ENCODE measurements around the gene CENPL.

The CENPL gene

DNA sequence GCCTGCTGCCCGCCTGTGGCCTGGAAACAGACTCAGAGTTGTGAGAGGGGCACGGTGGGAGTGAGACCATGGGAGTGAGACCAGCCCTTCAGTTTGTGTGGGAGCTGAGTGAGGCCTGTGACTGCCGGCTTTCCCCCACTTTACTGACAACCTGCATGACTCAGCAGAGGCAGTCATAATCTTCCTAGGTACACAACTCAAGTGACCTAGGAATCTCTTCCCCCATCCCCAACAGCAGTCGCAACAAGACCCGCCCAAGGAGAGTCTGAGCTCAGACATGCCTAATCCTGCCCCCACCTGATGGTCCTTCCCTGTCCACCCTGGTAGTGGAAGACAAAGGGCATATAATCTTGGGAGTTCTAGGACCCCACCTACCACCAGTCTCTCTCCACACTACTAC is 65.7 kb downstream of the CENPL start (continued):
- no peak for TF ChIP-seq ZFP69B (tag by site-specific recombination; IDR thresholded peaks at IDR 0.05)

- H3K27ac ChIP-seq (ENCODE audit: extremely low read depth, low read depth, low read length) = no peak overlapping the region
- peaks cover 23 to 59% of the 10 kb centered on the region in 2 experiments for H3K36me3 ChIP-seq (ENCODE audit: control insufficient read depth in 2 of 2, insufficient read depth in 1 of 2, low read length in 2 of 2)
- peak; percentile 58 for TF ChIP-seq ATF2 (tag by site-specific recombination; IDR thresholded peaks at IDR 0.05; ENCODE audit: low read depth)
- TF ChIP-seq WT1 (tag by site-specific recombination; IDR thresholded peaks at IDR 0.05) = no peak
- no peak overlapping the region for H3K4me3 ChIP-seq (ENCODE audit: low read depth, low read length)
- H3K4me1 ChIP-seq (ENCODE audit: control insufficient read depth, insufficient read depth, low read length) = no peaks in the 10 kb centered on the region
- POLR2A ChIA-PET = no interaction called here
- H3K9me3 ChIP-seq (ENCODE audit: control insufficient read depth, insufficient read depth, low read depth, low read length) = no peaks in the 10 kb centered on the region
- CTCF ChIA-PET = interaction anchor here (0.7 kb wide), 1 partner anchor 463 kb away, joined by 3 read pairs; no protein-coding TSS in a partner anchor
Measured at GRCh38 chr1:173758110-173758509, 66.6 kb downstream of the CENPL start.

GRCh38 chr1:173757666-173758065 is 67.0 kb downstream of the CENPL start:
- POLR2A ChIA-PET = no interaction called here
- no peak for TF ChIP-seq ZNF560 (tag by site-specific recombination; IDR thresholded peaks at IDR 0.05; ENCODE audit: borderline replicate concordance)
- TF ChIP-seq ZNF239 (tag by site-specific recombination; IDR thresholded peaks at IDR 0.05) = no peak
- TF ChIP-seq MEIS1 (CRISPR knock-in tag; IDR thresholded peaks at IDR 0.05; ENCODE audit: borderline replicate concordance) = no peak
- no peak for TF ChIP-seq ZNF366 (tag by site-specific recombination; conservative IDR thresholded peaks at IDR 0.05)
- TF ChIP-seq ZNF629 (tag by site-specific recombination; IDR thresholded peaks at IDR 0.05) = no peak
- TF ChIP-seq, protein P1, sequence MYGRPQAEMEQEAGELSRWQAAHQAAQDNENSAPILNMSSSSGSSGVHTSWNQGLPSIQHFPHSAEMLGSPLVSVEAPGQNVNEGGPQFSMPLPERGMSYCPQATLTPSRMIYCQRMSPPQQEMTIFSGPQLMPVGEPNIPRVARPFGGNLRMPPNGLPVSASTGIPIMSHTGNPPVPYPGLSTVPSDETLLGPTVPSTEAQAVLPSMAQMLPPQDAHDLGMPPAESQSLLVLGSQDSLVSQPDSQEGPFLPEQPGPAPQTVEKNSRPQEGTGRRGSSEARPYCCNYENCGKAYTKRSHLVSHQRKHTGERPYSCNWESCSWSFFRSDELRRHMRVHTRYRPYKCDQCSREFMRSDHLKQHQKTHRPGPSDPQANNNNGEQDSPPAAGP (tag by site-specific recombination; IDR thresholded peaks at IDR 0.05) = no peak
- no peak for TF ChIP-seq ZNF670 (tag by site-specific recombination; IDR thresholded peaks at IDR 0.05; ENCODE audit: low read depth)
- TF ChIP-seq PRDM1 (tag by site-specific recombination; IDR thresholded peaks at IDR 0.05) = no peak
- TF ChIP-seq, protein P2, sequence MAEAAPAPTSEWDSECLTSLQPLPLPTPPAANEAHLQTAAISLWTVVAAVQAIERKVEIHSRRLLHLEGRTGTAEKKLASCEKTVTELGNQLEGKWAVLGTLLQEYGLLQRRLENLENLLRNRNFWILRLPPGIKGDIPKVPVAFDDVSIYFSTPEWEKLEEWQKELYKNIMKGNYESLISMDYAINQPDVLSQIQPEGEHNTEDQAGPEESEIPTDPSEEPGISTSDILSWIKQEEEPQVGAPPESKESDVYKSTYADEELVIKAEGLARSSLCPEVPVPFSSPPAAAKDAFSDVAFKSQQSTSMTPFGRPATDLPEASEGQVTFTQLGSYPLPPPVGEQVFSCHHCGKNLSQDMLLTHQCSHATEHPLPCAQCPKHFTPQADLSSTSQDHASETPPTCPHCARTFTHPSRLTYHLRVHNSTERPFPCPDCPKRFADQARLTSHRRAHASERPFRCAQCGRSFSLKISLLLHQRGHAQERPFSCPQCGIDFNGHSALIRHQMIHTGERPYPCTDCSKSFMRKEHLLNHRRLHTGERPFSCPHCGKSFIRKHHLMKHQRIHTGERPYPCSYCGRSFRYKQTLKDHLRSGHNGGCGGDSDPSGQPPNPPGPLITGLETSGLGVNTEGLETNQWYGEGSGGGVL (tag by site-specific recombination; IDR thresholded peaks at IDR 0.05) = no peak
- no peak for TF ChIP-seq ZBTB7A (tag by site-specific recombination; IDR thresholded peaks at IDR 0.05; ENCODE audit: low read depth)
- no peak for TF ChIP-seq ZNF16 (tag by site-specific recombination; IDR thresholded peaks at IDR 0.05; ENCODE audit: low read depth)
- TF ChIP-seq ZNF792 (tag by site-specific recombination; IDR thresholded peaks at IDR 0.05) = no peak
- TF ChIP-seq GLIS1 (tag by site-specific recombination; IDR thresholded peaks at IDR 0.05) = no peak
- TF ChIP-seq HOXA7 (CRISPR knock-in tag; IDR thresholded peaks at IDR 0.05; ENCODE audit: borderline replicate concordance) = no peak
- no peak for TF ChIP-seq ZNF610 (tag by site-specific recombination; IDR thresholded peaks at IDR 0.05; ENCODE audit: borderline replicate concordance)
- no peak for TF ChIP-seq HOXD13 (CRISPR knock-in tag; IDR thresholded peaks at IDR 0.05; ENCODE audit: borderline replicate concordance)
- TF ChIP-seq, protein P3, sequence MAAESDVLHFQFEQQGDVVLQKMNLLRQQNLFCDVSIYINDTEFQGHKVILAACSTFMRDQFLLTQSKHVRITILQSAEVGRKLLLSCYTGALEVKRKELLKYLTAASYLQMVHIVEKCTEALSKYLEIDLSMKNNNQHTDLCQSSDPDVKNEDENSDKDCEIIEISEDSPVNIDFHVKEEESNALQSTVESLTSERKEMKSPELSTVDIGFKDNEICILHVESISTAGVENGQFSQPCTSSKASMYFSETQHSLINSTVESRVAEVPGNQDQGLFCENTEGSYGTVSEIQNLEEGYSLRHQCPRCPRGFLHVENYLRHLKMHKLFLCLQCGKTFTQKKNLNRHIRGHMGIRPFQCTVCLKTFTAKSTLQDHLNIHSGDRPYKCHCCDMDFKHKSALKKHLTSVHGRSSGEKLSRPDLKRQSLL (tag by site-specific recombination; IDR thresholded peaks at IDR 0.05) = no peak
- TF ChIP-seq, protein P4, sequence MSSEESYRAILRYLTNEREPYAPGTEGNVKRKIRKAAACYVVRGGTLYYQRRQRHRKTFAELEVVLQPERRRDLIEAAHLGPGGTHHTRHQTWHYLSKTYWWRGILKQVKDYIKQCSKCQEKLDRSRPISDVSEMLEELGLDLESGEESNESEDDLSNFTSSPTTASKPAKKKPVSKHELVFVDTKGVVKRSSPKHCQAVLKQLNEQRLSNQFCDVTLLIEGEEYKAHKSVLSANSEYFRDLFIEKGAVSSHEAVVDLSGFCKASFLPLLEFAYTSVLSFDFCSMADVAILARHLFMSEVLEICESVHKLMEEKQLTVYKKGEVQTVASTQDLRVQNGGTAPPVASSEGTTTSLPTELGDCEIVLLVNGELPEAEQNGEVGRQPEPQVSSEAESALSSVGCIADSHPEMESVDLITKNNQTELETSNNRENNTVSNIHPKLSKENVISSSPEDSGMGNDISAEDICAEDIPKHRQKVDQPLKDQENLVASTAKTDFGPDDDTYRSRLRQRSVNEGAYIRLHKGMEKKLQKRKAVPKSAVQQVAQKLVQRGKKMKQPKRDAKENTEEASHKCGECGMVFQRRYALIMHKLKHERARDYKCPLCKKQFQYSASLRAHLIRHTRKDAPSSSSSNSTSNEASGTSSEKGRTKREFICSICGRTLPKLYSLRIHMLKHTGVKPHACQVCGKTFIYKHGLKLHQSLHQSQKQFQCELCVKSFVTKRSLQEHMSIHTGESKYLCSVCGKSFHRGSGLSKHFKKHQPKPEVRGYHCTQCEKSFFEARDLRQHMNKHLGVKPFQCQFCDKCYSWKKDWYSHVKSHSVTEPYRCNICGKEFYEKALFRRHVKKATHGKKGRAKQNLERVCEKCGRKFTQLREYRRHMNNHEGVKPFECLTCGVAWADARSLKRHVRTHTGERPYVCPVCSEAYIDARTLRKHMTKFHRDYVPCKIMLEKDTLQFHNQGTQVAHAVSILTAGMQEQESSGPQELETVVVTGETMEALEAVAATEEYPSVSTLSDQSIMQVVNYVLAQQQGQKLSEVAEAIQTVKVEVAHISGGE (tag by site-specific recombination; conservative IDR thresholded peaks at IDR 0.05; ENCODE audit: low read depth) = no peak
- TF ChIP-seq, protein P5, sequence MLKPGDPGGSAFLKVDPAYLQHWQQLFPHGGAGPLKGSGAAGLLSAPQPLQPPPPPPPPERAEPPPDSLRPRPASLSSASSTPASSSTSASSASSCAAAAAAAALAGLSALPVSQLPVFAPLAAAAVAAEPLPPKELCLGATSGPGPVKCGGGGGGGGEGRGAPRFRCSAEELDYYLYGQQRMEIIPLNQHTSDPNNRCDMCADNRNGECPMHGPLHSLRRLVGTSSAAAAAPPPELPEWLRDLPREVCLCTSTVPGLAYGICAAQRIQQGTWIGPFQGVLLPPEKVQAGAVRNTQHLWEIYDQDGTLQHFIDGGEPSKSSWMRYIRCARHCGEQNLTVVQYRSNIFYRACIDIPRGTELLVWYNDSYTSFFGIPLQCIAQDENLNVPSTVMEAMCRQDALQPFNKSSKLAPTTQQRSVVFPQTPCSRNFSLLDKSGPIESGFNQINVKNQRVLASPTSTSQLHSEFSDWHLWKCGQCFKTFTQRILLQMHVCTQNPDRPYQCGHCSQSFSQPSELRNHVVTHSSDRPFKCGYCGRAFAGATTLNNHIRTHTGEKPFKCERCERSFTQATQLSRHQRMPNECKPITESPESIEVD (tag by site-specific recombination; IDR thresholded peaks at IDR 0.05) = no peak
- TF ChIP-seq ZNF354C (tag by site-specific recombination; IDR thresholded peaks at IDR 0.05; ENCODE audit: borderline replicate concordance, low read depth) = no peak
- Histone ChIP-seq H3K27ac (ENCODE audit: extremely low read depth, low read depth, low read length) (no peak overlapping the region), H3K9me3 (ENCODE audit: control insufficient read depth, insufficient read depth, low read depth, low read length) (no peaks in the 10 kb centered on the region), H3K4me3 (ENCODE audit: low read depth, low read length) (no peak overlapping the region), H3K4me1 (ENCODE audit: control insufficient read depth, insufficient read depth, low read length) (no peaks in the 10 kb centered on the region), H3K36me3 (ENCODE audit: control insufficient read depth in 2 of 2, insufficient read depth in 1 of 2, low read length in 2 of 2) (peaks cover 23 to 64% of the 10 kb centered on the region in 2 experiments)
- CTCF ChIA-PET = interaction anchor here (0.7 kb wide), 1 partner anchor 464 kb away, joined by 3 read pairs; no protein-coding TSS in a partner anchor

Data from HEK293 (cell line).